Right atrium auricular region (tissue), 2 donors: ENCODE data around the gene MTMR11. TPM values are rescaled to one million over a fixed set of nuclear protein-coding genes. Genes with fewer than 3 reads are reported as not detected.

Source experiments
- DNase-seq: peaks from one replicate; pipeline ENCODE4 v3.0.0-alpha.2; 2019; ENCODE audit warnings: low spot score
- H3K27ac ChIP-seq, 2 donors: fragments of 200-600 bp; sonication (generic); 1 replicate in 1 of 2; 2 replicates in 1 of 2; pipeline ENCODE4 v1.5.1; 2016 to 2019
- H3K27me3 ChIP-seq, 2 donors: fragments of 200-600 bp; sonication (generic); one replicate each; pipeline versions ENCODE4 v1.5.1 to v1.6.0; 2017 to 2019
- H3K36me3 ChIP-seq: fragments of 200-600 bp; sonication (generic); one replicate; pipeline ENCODE4 v1.5.1; 2016
- H3K4me1 ChIP-seq, 2 donors: fragments of 200-600 bp; sonication (generic); one replicate each; pipeline versions ENCODE4 v1.5.1 to v1.6.0; 2017 to 2019
- H3K4me3 ChIP-seq, 2 donors: fragments of 200-600 bp; sonication (generic); 1 replicate in 1 of 2; 2 replicates in 1 of 2; pipeline ENCODE4 v1.5.1; 2017 to 2019; ENCODE audit warnings: mild to moderate bottlenecking in 1 of 2, moderate library complexity in 1 of 2
- H3K9me3 ChIP-seq, 2 donors: fragments of 200-600 bp; sonication (generic); one replicate each; pipeline ENCODE4 v1.5.1; 2019
- CTCF ChIP-seq, 2 donors: fragments of 200-600 bp; sonication (generic); IDR thresholded peaks; one replicate each; pipeline ENCODE4 v1.5.1; 2019; ENCODE audit warnings: antibody characterized with exemption in 2 of 2
- total RNA-seq, 2 donors: library from RNA; depleted of rRNA; stranded (reverse); fragments of >200 nt; gene quantifications; one replicate each; pipeline ENCODE4 v1.1.0, GENCODE V29; 2016

MTMR11 gene
- total RNA-seq, 2 donors from 2014 or later: 1.6 to 9.6 TPM

GRCh38 chr1:149914545-149914944 is 22.1 kb downstream of the MTMR11 start:
- Histone ChIP-seq H3K9me3 (no peaks in the 10 kb centered on the region), H3K27me3 (no peaks in the 10 kb centered on the region), H3K36me3 (no peaks in the 10 kb centered on the region), H3K4me3 (no peak overlapping the region), H3K27ac (no peak overlapping the region), H3K4me1 (peaks cover 0 to 15% of the 10 kb centered on the region in 2 donors)
- TF ChIP-seq CTCF (IDR thresholded peaks at IDR 0.05): no peak
- DNase-seq: no peak

- H3K4me1 ChIP-seq: no peaks in the 10 kb centered on the region
- no peak for TF ChIP-seq CTCF (IDR thresholded peaks at IDR 0.05)
- H3K9me3 ChIP-seq: no peaks in the 10 kb centered on the region
- DNase-seq: no peak
- no peaks in the 10 kb centered on the region for H3K27me3 ChIP-seq
- H3K4me3 ChIP-seq: no peak overlapping the region
- H3K27ac ChIP-seq: no peak overlapping the region
- no peaks in the 10 kb centered on the region for H3K36me3 ChIP-seq
Measured at GRCh38 chr1:149906570-149907075, 30.1 kb downstream of the MTMR11 start.

- no peak for DNase-seq
- no peak for TF ChIP-seq CTCF (IDR thresholded peaks at IDR 0.05)
- H3K27me3 ChIP-seq: no peaks in the 10 kb centered on the region
- no peaks in the 10 kb centered on the region for H3K36me3 ChIP-seq
- peaks cover 0 to 8% of the 10 kb centered on the region in 2 donors for H3K4me1 ChIP-seq
- H3K27ac ChIP-seq: no peak overlapping the region
- H3K9me3 ChIP-seq: no peaks in the 10 kb centered on the region
- no peak overlapping the region for H3K4me3 ChIP-seq
Measured at GRCh38 chr1:149903836-149904491, 32.7 kb downstream of the MTMR11 start.

- peak within 1 kb of the TSS; percentile 43 to 63 for H3K4me3 ChIP-seq
- H3K4me1 ChIP-seq: peaks cover 0 to 8% of the 10 kb centered on the region in 2 donors
- no peaks in the 10 kb centered on the region for H3K27me3 ChIP-seq
- TF ChIP-seq CTCF (IDR thresholded peaks at IDR 0.05): no peak
- peak within 1 kb of the TSS; percentile 86 to 88 for H3K27ac ChIP-seq
- H3K36me3 ChIP-seq: no peaks in the 10 kb centered on the region
- DNase-seq: peak; percentile 93
- H3K9me3 ChIP-seq: no peaks in the 10 kb centered on the region
Measured at GRCh38 chr1:149899460-149900284, 37.0 kb downstream of the MTMR11 start, which contains the start of gene BOLA1. BOLA1 (plus strand) TSS chr1:149899568; CDS start chr1:149900060, 492 bp downstream.

GRCh38 chr1:149896575-149896974 is 40.1 kb downstream of the MTMR11 start:
- H3K9me3 ChIP-seq: no peaks in the 10 kb centered on the region
- no peaks in the 10 kb centered on the region for H3K27me3 ChIP-seq
- peaks cover 0 to 8% of the 10 kb centered on the region in 2 donors for H3K4me1 ChIP-seq
- DNase-seq: no peak
- no peak overlapping the region for H3K27ac ChIP-seq
- no peaks in the 10 kb centered on the region for H3K36me3 ChIP-seq
- no peak for TF ChIP-seq CTCF (IDR thresholded peaks at IDR 0.05)
- H3K4me3 ChIP-seq: no peak overlapping the region
